ENCODE measurements around the gene TANC1.

Gene TANC1

GRCh38 chr2:159065313-159065712 is 96.9 kb downstream of the TANC1 start:
- no peak overlapping the region for H3K4me3 ChIP-seq (ENCODE audit: low read length)
- peak; percentile 76 for DNase-seq (ENCODE audit: low read depth)
- TF ChIP-seq, protein P1, sequence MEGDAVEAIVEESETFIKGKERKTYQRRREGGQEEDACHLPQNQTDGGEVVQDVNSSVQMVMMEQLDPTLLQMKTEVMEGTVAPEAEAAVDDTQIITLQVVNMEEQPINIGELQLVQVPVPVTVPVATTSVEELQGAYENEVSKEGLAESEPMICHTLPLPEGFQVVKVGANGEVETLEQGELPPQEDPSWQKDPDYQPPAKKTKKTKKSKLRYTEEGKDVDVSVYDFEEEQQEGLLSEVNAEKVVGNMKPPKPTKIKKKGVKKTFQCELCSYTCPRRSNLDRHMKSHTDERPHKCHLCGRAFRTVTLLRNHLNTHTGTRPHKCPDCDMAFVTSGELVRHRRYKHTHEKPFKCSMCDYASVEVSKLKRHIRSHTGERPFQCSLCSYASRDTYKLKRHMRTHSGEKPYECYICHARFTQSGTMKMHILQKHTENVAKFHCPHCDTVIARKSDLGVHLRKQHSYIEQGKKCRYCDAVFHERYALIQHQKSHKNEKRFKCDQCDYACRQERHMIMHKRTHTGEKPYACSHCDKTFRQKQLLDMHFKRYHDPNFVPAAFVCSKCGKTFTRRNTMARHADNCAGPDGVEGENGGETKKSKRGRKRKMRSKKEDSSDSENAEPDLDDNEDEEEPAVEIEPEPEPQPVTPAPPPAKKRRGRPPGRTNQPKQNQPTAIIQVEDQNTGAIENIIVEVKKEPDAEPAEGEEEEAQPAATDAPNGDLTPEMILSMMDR (conservative IDR thresholded peaks at IDR 0.05; ENCODE audit: low read depth, low read length), result no peak

DNA sequence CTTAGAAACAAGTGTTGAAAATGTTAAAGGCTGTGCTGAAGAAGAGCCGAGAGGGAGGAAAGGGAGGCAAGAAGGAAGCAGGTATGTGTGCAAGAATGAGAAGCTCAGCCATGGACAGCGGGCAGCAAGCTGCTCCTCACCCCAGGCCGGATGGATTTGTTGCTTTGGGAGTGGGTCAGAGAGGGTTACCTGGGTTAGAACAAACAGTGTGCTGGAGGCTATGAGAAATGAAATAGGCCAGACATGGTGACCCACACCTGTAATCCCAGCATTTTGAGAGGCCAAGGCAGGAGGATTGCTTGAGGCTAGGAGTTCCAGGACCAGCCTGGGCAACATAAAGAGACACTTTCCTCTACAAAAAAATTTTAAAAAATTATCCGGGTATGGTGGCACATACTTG is 97.5 kb downstream of the TANC1 start:
- H3K4me3 ChIP-seq (ENCODE audit: low read length), result no peak overlapping the region
- no peak for DNase-seq (ENCODE audit: low read depth)
- TF ChIP-seq, protein P1 (conservative IDR thresholded peaks at IDR 0.05; ENCODE audit: low read depth, low read length), result no peak

DNA sequence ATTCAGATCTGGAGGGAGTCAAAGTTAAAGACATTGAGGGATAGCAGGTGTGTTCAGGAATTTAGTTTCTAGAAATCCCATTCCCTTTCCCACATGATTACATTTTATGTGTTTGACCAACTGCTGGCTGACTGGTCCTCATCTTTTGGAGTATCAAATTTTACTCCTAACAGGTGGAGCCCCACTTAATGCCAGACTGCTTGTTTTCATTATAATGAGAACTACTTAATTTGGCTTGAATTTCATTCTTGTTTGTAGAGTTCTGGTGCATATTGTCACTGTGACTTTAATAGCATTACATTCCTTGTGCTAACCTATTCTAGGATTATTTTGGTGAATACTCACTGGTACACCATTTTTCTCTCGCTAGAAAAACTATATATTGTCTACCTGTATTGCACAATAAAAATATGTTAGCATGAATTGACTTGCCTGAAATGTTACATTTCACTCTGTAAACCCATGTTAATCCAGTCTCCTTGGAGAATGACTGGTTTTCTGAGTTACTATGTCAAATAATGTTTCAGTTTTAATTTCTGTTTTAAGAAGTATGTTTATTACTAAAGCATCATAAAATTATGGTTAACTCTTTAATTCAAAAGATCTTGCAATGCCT is 98.2 kb downstream of the TANC1 start:
- DNase-seq (ENCODE audit: low read depth), result no peak
- TF ChIP-seq, protein P1 (conservative IDR thresholded peaks at IDR 0.05; ENCODE audit: low read depth, low read length), result no peak
- no peak overlapping the region for H3K4me3 ChIP-seq (ENCODE audit: low read length)

- peak; percentile 88 for DNase-seq (ENCODE audit: low read depth)
- no peak overlapping the region for H3K4me3 ChIP-seq (ENCODE audit: low read length)
- TF ChIP-seq, protein P1 (conservative IDR thresholded peaks at IDR 0.05; ENCODE audit: low read depth, low read length), result no peak
Measured at GRCh38 chr2:159067971-159068370, 99.5 kb downstream of the TANC1 start.

DNA sequence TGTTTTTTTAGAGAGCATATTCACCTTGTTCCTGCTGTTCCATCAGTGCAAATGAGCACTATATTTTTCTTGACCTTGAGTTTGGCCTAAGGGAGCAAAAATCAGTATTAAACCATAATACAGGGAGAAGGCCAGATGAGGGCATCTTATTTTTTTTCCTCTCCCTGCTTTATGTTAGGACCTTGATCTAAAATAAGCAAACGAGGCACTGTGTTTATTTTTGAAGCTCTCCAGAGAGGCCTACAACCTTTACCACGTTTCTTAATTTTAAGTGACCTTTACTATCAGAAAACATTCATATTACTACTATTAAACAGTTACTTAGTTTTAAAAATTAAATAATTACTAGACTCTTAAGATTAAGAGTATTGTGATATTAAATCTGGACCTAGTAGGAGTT is 100.8 kb downstream of the TANC1 start:
- DNase-seq (ENCODE audit: low read depth), result no peak
- TF ChIP-seq, protein P1 (conservative IDR thresholded peaks at IDR 0.05; ENCODE audit: low read depth, low read length), result no peak
- no peak overlapping the region for H3K4me3 ChIP-seq (ENCODE audit: low read length)

DNA sequence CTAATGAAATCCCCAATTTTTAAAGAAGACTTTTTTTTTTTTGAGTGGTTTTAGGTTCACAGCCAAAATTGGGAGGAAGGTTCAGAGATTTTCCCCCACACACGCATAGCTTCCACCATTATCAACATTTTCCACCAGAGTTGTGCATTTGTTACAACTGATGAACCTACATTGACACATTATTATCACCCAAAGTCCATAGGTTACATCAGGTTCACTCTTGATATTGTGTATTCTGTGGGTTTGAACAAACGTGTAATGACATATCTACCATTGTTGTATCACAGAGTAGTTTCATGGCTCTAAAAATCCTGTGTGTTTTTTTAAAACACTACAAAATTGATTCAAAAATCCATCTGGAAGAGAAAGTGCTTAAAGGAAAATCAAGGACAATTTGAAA is 101.8 kb downstream of the TANC1 start:
- no peak for DNase-seq (ENCODE audit: low read depth)
- TF ChIP-seq, protein P1 (conservative IDR thresholded peaks at IDR 0.05; ENCODE audit: low read depth, low read length), result no peak
- no peak overlapping the region for H3K4me3 ChIP-seq (ENCODE audit: low read length)

DNA sequence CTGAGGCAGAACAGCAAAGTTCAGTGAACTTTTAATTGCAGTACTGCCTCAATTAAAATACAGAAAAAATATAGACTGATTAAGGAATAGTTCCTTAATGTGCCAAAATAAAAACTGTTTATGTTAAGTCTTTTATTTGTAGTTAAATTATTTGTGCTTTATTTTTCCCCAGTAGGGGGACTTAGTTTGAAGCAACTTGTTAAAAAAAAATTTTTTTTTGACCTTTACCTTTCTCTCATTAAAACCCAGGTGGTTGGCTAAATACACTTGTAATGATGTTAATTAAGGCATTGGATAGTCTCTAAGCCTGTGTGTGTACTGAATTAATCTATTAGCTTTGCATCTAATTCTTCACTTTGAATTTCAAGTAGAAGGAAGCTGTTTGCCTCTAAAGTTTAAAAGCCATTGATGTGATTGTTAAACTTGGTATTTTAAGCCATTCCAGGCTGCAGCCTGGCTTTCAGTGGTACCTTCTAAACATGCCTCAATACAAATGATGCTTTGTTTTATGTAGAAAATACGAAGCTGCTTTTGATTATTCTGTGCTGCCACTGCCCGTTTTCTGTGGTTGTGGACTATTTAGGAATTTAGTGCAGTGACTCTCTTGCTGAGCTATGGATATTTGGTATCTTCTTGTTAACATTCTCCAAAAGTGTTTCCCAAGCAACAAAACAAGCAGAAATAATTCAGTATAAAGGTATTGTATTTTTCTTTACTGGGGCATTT is 102.9 kb downstream of the TANC1 start:
- DNase-seq (ENCODE audit: low read depth), result peak; percentile 77
- TF ChIP-seq, protein P1 (conservative IDR thresholded peaks at IDR 0.05; ENCODE audit: low read depth, low read length), result no peak
- no peak overlapping the region for H3K4me3 ChIP-seq (ENCODE audit: low read length)

Data from retinal pigment epithelial cell (primary cell).